ENCODE measurements around the gene CRIP1. TPM values are rescaled to one million over a fixed set of nuclear protein-coding genes. Genes with fewer than 3 reads are reported as not detected.

CRIP1 gene
- total RNA-seq, 4 donors from 2014 or later, result 8.2 to 35.6 (median 24.7) TPM

- H3K36me3 ChIP-seq, result no peaks in the 10 kb centered on the region
- DNase-seq, result no peak
- H3K27me3 ChIP-seq, result peaks cover 0 to 58% (median 9%) of the 10 kb centered on the region in 4 donors
- H3K4me3 ChIP-seq, result peak overlapping the region; percentile 35 to 81 (median 54)
- intact Hi-C loops (cut with DNase I), result loop anchor here (5.0 kb wide), 1 partner anchor 160 kb away; no protein-coding TSS in a partner anchor
- H3K27ac ChIP-seq, result peak overlapping the region in 3 of 4 donors; percentile 30 to 70 (median 36)
- peaks cover 19 to 40% (median 27%) of the 10 kb centered on the region in 3 donors for H3K4me1 ChIP-seq
- H3K9me3 ChIP-seq, result no peaks in the 10 kb centered on the region
- no CpG with 5 or more reads among the region's 48 CpGs for WGBS, 2 donors
- TF ChIP-seq POLR2A (IDR thresholded peaks at IDR 0.05) (no peak), CTCF (IDR thresholded peaks at IDR 0.05) (no peak)
Measured at GRCh38 chr14:105526776-105527380, 40.2 kb downstream of the CRIP1 start.

- WGBS, 2 donors, result 20% methylated on average over 3 of the region's 23 CpGs; no CpG with 5 or more reads in 1 of the 2 donors
- Histone ChIP-seq H3K4me1 (peaks cover 19 to 40% (median 27%) of the 10 kb centered on the region in 3 donors), H3K9me3 (no peaks in the 10 kb centered on the region), H3K36me3 (no peaks in the 10 kb centered on the region), H3K27me3 (peaks cover 0 to 53% (median 9%) of the 10 kb centered on the region in 4 donors), H3K4me3 (peak overlapping the region; percentile 35 to 81 (median 54)), H3K27ac (peak overlapping the region in 1 of 4 donors; percentile 68)
- intact Hi-C loops (cut with DNase I), result loop anchor here (5.0 kb wide), 1 partner anchor 160 kb away; no protein-coding TSS in a partner anchor
- TF ChIP-seq CTCF (IDR thresholded peaks at IDR 0.05), result no peak
- TF ChIP-seq POLR2A (IDR thresholded peaks at IDR 0.05), result no peak
- no peak for DNase-seq
Measured at GRCh38 chr14:105527381-105527825, 40.7 kb downstream of the CRIP1 start.

GRCh38 chr14:105527826-105528585, 41.3 kb downstream of the CRIP1 start:
- peak overlapping the region; percentile 41 to 81 (median 54) for H3K4me3 ChIP-seq
- H3K4me1 ChIP-seq, result peaks cover 19 to 40% (median 27%) of the 10 kb centered on the region in 3 donors
- H3K9me3 ChIP-seq, result no peaks in the 10 kb centered on the region
- no peak for DNase-seq
- 8% methylated on average over 10 of the region's 67 CpGs; no CpG with 5 or more reads in 1 of the 2 donors for WGBS, 2 donors
- peaks cover 0 to 55% (median 9%) of the 10 kb centered on the region in 4 donors for H3K27me3 ChIP-seq
- TF ChIP-seq CTCF (IDR thresholded peaks at IDR 0.05) (peak; percentile 58 to 91 (median 85)), POLR2A (IDR thresholded peaks at IDR 0.05) (peak in 1 of 4 donors; percentile 44)
- peak overlapping the region; percentile 18 to 83 (median 62) for H3K27ac ChIP-seq
- no peaks in the 10 kb centered on the region for H3K36me3 ChIP-seq
- intact Hi-C loops (cut with DNase I), result loop anchor here (5.0 kb wide), 1 partner anchor 161 kb away; no protein-coding TSS in a partner anchor

GRCh38 chr14:105528586-105529318, 42.1 kb downstream of the CRIP1 start:
- no peak for TF ChIP-seq POLR2A (IDR thresholded peaks at IDR 0.05)
- TF ChIP-seq CTCF (IDR thresholded peaks at IDR 0.05), result no peak
- WGBS, 2 donors, result 32 to 67% methylated on average over 3 to 14 of the region's 89 CpGs
- no peak for DNase-seq
- peak overlapping the region; percentile 41 to 81 (median 54) for H3K4me3 ChIP-seq
- no peaks in the 10 kb centered on the region for H3K9me3 ChIP-seq
- peaks cover 0 to 55% (median 9%) of the 10 kb centered on the region in 4 donors for H3K27me3 ChIP-seq
- intact Hi-C loops (cut with DNase I), result loop anchor here (5.0 kb wide), 1 partner anchor 161 kb away; no protein-coding TSS in a partner anchor
- peaks cover 19 to 40% (median 27%) of the 10 kb centered on the region in 3 donors for H3K4me1 ChIP-seq
- no peaks in the 10 kb centered on the region for H3K36me3 ChIP-seq
- peak overlapping the region in 1 of 4 donors; percentile 68 for H3K27ac ChIP-seq

All from esophagus squamous epithelium (tissue), 5 donors.